SU-DHL-6 (cell line): Measurements from ENCODE around the gene BCL6.

Experiments
- H2AFZ ChIP-seq: fragments of 200-600 bp; sonication (generic); 2 replicates; pipeline ENCODE4 v1.6.1; 2014; ENCODE audit warnings: low read depth, mild to moderate bottlenecking, moderate library complexity, mixed read lengths, antibody characterized with exemption, low read length; ENCODE audit not compliant: severe bottlenecking
- H3F3A ChIP-seq: fragments of 200-600 bp; shearing (Covaris generic); 2 replicates; pipeline ENCODE4 v1.6.0; 2016; ENCODE audit warnings: antibody characterized with exemption, mild to moderate bottlenecking; ENCODE audit not compliant: insufficient read depth
- H3K27ac ChIP-seq: fragments of 200-600 bp; sonication (generic); 2 replicates; pipeline ENCODE4 v1.5.1; 2016; ENCODE audit warnings: low read depth, mild to moderate bottlenecking, low read length, moderate library complexity, mixed read lengths
- H3K27me3 ChIP-seq: fragments of 200-600 bp; sonication (generic), shearing (Covaris generic); 2 replicates; pipeline ENCODE4 v1.6.0; 2014; ENCODE audit warnings: mild to moderate bottlenecking, low read length
- H3K36me3 ChIP-seq: fragments of 200-600 bp; sonication (generic); 2 replicates; pipeline ENCODE4 v1.6.1; 2014; ENCODE audit warnings: mild to moderate bottlenecking, low read length, mixed read lengths
- H3K4me2 ChIP-seq: fragments of 300-600, 200-600 bp; shearing (Covaris generic), sonication (generic); 2 replicates; pipeline ENCODE4 v1.6.0; 2014; ENCODE audit warnings: low read length, low read depth, mild to moderate bottlenecking; ENCODE audit not compliant: poor library complexity, severe bottlenecking
- H3K4me3 ChIP-seq: fragments of 200-600 bp; sonication (generic); 2 replicates; pipeline ENCODE4 v1.5.1; 2014; ENCODE audit warnings: antibody characterized with exemption, low read length, mild to moderate bottlenecking, mixed read lengths; ENCODE audit not compliant: insufficient read depth, poor library complexity, severe bottlenecking
- H3K79me2 ChIP-seq: fragments of 200-600 bp; sonication (generic); 2 replicates; pipeline ENCODE4 v1.6.1; 2014; ENCODE audit warnings: mild to moderate bottlenecking, low read length, moderate library complexity; ENCODE audit not compliant: insufficient read depth
- H3K9ac ChIP-seq: fragments of 200-600 bp; sonication (generic); 2 replicates; pipeline ENCODE4 v1.7.0; 2014; ENCODE audit warnings: mild to moderate bottlenecking, low read length
- H3K9me2 ChIP-seq: fragments of 200-600 bp; sonication (generic); replicated peaks from 2 replicates; pipeline ENCODE4 v1.6.1; 2014; ENCODE audit warnings: low read length; ENCODE audit not compliant: insufficient read depth
- H3K9me3 ChIP-seq: fragments of 200-600 bp; sonication (generic); 2 replicates; pipeline ENCODE4 v1.6.1; 2014; ENCODE audit warnings: low read length, mixed read lengths; ENCODE audit not compliant: insufficient read depth
- H4K20me1 ChIP-seq: fragments of 200-600 bp; sonication (generic); 2 replicates; pipeline ENCODE4 v1.6.1; 2014; ENCODE audit warnings: low read depth, mild to moderate bottlenecking, antibody characterized with exemption, low read length, moderate library complexity, mixed read lengths
- EZH2phosphoT487 ChIP-seq: fragments of 200-600 bp; sonication (generic), shearing (Covaris generic); conservative IDR thresholded peaks from 2 replicates; pipeline ENCODE4 v1.6.1; 2018; ENCODE audit warnings: mild to moderate bottlenecking, antibody characterized with exemption, low read length, moderate library complexity, mixed read lengths
- TF ChIP-seq, protein P1 (sequence below): fragments of 200-600 bp; sonication (generic); IDR thresholded peaks from one replicate; pipeline ENCODE4 v1.5.1; 2017; ENCODE audit warnings: antibody characterized with exemption, mild to moderate bottlenecking, low read length, moderate library complexity; ENCODE audit not compliant: insufficient read depth, poor library complexity, severe bottlenecking

BCL6 gene

DNA sequence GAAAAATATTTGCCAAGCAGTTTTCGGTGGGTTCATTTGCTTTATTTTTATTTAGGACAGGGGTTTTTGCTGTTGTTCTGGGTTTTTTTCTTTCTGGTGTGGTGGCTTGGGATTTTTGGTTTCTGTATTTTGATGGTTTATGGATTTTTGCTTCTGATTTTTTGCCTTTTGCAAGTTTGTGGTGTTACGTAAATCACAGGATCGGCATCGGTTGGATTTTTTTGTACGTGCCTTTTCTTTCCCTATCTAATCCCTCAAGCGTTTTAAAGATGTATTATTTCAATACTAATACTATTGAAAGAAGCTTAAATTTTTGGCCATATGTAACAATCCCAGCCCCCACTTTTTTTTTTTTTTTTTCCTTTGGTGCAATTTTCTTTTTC lies 782 bp upstream of the BCL6 start:
- H3F3A ChIP-seq: peaks cover 85% of the 10 kb centered on the region

DNA sequence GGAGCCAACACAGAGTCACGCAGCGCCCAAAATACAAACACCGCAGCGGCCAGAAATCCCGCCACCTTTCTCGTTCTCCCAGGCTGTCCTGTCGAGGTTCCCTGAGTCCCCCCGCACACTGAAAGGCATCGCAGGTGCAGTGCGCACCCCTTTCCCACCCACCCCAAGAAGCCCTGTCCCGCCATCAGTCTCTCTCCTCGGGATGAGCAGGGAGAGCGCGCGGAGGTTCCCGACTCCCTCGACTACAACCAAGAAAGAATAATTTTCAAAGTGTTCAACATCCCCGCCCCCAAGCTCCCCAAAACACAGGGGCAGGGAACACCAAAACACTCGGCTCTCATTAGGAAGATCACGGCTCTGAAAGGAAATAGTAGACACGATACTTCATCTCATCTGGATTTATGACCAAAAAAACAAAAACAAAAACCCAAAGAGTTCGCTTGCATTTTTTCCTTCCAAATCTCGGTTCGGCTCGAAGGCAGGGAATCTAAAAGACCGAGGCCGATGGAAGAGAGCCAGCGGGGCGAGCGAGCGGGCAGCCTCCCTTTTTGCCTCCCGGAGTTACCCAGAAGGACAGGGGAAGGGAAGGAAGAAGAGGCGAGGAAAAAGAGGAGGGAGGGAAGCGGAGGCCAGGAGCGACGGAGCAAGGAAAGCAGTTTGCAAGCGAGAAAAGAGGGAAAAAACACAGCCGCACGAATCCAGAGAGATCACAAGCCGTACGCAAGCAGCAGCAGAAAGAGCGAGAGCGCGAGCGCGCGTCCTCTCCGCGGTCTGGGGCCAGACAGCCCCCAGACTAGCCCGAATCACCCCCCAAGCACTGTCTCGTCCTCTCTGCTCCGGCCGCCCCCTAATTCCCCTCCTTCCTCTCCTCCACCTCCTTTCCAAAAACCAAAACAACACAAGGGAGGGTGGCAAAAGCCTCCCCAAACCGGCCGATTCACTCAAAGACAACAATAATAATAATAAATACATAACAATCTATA lies 808 bp downstream of the BCL6 start:
- H3K4me2 ChIP-seq: peak overlapping the region; percentile 97
- H3K9me3 ChIP-seq: no peaks in the 10 kb centered on the region
- peaks cover 76% of the 10 kb centered on the region for H3K79me2 ChIP-seq
- H3K9ac ChIP-seq: peak overlapping the region; percentile 99
- peaks cover 84% of the 10 kb centered on the region for H3F3A ChIP-seq
- no peak overlapping the region for H2AFZ ChIP-seq
- peaks cover 18% of the 10 kb centered on the region for H3K36me3 ChIP-seq
- H3K27me3 ChIP-seq: no peaks in the 10 kb centered on the region
- no peaks in the 10 kb centered on the region for H4K20me1 ChIP-seq
- peak overlapping the region; percentile 92 for H3K27ac ChIP-seq
- TF ChIP-seq, protein P1, sequence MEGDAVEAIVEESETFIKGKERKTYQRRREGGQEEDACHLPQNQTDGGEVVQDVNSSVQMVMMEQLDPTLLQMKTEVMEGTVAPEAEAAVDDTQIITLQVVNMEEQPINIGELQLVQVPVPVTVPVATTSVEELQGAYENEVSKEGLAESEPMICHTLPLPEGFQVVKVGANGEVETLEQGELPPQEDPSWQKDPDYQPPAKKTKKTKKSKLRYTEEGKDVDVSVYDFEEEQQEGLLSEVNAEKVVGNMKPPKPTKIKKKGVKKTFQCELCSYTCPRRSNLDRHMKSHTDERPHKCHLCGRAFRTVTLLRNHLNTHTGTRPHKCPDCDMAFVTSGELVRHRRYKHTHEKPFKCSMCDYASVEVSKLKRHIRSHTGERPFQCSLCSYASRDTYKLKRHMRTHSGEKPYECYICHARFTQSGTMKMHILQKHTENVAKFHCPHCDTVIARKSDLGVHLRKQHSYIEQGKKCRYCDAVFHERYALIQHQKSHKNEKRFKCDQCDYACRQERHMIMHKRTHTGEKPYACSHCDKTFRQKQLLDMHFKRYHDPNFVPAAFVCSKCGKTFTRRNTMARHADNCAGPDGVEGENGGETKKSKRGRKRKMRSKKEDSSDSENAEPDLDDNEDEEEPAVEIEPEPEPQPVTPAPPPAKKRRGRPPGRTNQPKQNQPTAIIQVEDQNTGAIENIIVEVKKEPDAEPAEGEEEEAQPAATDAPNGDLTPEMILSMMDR: no peak
- TF ChIP-seq EZH2phosphoT487: no peak
- H3K9me2 ChIP-seq: no peaks in the 10 kb centered on the region
- H3K4me3 ChIP-seq: peak overlapping the region; percentile 99

More for the DNA sequence above, 782 bp upstream of the BCL6 start:
- H3K9me2 ChIP-seq: no peaks in the 10 kb centered on the region
- H3K9me3 ChIP-seq: no peaks in the 10 kb centered on the region
- peak overlapping the region; percentile 92 for H3K27ac ChIP-seq
- peak overlapping the region; percentile 99 for H3K4me3 ChIP-seq
- H3K9ac ChIP-seq: peak overlapping the region; percentile 99
- no peaks in the 10 kb centered on the region for H3K27me3 ChIP-seq
- peaks cover 16% of the 10 kb centered on the region for H3K36me3 ChIP-seq
- peaks cover 60% of the 10 kb centered on the region for H3K79me2 ChIP-seq
- H2AFZ ChIP-seq: no peak overlapping the region
- no peaks in the 10 kb centered on the region for H4K20me1 ChIP-seq
- TF ChIP-seq EZH2phosphoT487: no peak
- TF ChIP-seq, protein P1: no peak
- peak overlapping the region; percentile 97 for H3K4me2 ChIP-seq

DNA sequence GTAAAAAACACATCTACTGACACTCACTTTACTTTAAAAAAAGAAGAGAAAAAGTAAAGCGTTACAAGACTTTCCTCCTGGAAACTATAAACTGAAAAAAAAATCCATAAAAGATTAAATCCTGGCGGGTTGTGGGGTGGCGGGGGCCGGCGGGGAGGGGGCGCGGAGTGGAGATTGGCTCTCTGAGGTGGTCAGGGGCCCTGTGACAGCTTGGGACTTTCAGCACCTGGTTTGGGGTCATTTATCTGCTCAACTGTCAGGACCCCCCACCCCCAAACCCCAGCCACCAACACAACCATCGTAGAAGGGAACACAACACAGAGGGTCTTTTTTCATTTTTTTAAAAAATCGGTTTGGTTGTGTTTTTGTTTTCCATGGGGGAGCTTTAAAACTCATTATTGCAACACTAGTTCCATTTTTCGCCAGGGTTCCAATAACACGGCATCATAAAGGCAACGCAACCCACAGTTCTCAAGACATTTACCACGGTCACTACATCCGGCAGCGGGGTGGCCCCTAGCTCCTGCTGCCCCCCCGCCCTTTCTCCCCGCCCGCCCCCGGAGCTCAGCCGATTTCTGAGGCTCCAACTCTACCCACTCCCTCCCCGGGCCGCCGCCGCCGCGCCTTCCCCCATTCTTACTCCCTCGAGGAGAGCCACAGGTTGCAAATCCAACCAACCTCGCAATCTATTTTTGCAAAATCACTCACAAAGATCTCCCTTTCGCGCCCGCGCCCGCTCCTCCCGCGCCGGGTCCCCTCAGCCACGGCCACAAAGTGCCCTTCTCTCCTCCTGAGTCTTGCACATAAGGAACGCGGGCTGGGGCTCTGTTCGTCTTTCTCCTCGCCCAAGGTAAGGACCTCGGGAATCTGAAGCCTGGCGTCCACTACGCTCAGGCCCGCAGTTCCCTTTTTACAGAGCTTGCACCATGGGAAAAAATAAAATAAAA lies 1.8 kb downstream of the BCL6 start:
- peaks cover 86% of the 10 kb centered on the region for H3K79me2 ChIP-seq

More for the DNA sequence above, 1.8 kb downstream of the BCL6 start:
- no peaks in the 10 kb centered on the region for H3K27me3 ChIP-seq
- H3K4me3 ChIP-seq: peak overlapping the region; percentile 99
- H3K9me3 ChIP-seq: no peaks in the 10 kb centered on the region
- peak overlapping the region; percentile 99 for H3K9ac ChIP-seq
- TF ChIP-seq EZH2phosphoT487: no peak
- TF ChIP-seq, protein P1: no peak
- H2AFZ ChIP-seq: no peak overlapping the region
- peak overlapping the region; percentile 97 for H3K4me2 ChIP-seq
- peaks cover 23% of the 10 kb centered on the region for H3K36me3 ChIP-seq
- peak overlapping the region; percentile 92 for H3K27ac ChIP-seq
- H3K9me2 ChIP-seq: no peaks in the 10 kb centered on the region
- H3F3A ChIP-seq: peaks cover 83% of the 10 kb centered on the region
- H4K20me1 ChIP-seq: no peaks in the 10 kb centered on the region
